ENCODE data around the gene TBX18. TPM values are rescaled to one million over a fixed set of nuclear protein-coding genes. Genes with fewer than 3 reads are reported as not detected.

Gene TBX18
- total RNA-seq, 1 donor from 2014 or later = 0.68 TPM

DNA sequence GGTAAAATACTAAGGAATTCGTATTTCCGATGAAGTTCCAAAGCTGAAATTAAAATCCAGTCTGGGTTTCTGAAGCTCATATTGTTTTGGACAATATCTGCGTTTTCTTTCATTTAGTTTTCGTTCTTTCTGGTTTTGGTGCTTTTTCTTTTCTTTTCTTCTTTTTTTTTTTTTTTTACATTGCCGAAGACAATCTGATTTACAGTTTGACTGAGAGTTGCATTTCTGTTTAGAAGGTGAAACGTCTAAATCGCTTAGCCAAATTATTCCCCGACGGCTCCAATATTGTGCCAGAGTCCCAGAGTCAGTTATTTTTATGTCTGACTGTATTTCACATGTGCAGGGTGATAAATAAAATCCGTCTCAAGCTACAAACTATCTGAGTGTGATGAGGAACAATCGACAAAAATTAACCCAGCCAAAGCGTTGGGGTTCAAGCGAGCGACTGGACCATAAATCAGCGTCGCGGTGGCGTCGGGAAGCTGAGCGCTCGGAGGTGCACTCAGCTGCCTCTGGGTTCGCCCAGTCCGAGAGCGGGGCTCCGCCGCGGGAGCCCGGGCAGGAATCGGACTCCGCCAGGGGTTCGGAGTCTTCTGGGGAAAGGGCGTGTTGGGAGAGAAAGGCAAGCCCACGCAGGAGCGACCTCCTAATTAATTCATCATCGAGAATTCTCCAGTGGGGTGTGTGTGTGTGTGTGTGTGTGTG is 8.2 kb upstream of the TBX18 start:
- DNase-seq = no peak

DNA sequence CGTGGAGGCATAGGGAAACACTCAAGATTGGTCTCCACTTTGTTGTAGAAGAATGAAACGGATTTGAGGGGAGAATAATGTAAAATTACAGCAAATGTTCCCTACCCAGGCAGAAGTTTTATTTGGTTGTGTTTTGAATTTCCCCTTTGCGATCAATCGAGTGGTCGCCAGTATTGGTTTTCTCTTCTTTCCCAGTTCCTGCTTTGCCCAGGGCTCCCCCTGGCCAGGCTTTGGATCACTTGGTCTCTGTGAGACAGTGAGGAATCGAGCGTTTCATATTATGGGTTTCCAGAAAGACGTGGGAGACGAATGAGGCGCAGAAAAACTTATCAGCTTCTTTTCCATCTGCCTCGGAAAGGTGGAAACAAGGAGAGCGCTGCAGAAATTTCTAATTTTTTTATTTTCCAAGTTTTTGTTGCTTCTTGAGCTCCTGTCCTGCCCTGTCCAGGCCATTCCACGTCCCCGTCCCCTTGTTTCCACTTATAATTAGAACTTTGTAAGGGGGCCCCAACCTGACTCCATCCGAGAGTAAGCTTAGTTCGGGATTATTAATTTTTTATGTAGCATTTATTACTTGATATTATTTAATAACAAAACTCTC is 7.5 kb upstream of the TBX18 start:
- DNase-seq = no peak

DNA sequence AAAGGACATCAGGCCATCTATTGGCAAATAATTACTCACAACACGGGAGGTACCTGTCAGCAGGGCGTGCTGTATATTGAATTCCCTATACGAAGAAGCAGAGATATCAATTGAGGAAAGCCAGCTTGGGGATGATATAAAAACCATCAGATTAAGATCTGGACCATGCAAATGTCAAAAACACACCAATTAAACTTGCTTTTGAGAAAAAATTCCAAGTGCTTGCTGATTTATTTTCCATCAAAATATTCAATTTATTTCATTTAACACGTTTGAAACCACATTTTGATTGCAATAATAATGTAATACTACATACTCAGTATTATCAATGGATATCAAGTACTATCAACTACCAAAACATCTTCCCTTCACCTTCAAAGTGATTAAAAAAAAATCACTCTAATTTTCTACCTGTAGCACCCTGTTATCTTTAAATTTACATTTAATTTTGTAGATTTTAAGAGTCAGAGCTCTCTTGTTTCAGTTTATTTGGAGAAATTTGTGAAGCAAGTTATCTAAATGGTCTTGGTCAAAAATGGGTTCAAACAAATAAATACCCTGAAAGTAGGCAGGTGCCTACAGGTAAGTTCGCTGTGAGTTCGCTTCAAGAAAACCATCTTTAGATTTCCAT is 6.8 kb upstream of the TBX18 start:
- DNase-seq = no peak

DNA sequence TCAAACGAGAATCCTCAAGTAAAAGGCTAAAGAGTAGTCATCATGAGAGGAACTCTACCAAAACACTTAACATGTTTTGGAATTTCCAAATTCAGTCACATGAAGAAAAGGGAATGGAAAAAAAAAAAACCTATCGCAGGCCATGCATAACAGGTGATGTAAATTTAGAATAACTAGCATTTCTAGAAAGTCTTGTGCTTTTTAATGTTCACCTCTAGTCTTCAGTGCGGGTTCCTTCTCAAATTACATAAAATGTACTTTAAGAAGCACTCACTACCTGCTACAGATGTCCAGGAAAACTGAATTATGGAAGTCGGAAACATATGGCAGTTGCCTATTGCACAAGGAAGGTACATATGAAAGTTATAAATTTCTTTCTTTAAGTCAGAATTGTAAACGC is 6.1 kb upstream of the TBX18 start:
- no peak for DNase-seq

DNA sequence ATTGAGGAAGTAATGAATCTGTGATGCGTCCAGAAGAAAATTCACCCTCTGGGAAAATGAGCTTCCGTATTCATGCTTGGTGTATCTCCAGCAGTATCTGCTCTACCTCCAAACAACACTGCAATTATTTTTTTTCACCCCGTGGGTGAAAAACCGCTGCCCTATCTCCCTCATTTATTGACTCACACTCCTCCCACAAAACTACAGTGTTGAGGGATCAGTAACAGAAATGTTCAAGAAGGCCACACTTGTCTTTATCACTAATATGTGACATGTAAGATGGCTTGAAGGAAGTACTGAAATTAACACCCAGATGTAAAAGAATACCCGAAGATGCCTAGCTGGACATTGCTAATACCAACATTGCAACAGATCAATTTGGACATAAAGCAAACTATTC is 4.9 kb upstream of the TBX18 start:
- no peak for DNase-seq

DNA sequence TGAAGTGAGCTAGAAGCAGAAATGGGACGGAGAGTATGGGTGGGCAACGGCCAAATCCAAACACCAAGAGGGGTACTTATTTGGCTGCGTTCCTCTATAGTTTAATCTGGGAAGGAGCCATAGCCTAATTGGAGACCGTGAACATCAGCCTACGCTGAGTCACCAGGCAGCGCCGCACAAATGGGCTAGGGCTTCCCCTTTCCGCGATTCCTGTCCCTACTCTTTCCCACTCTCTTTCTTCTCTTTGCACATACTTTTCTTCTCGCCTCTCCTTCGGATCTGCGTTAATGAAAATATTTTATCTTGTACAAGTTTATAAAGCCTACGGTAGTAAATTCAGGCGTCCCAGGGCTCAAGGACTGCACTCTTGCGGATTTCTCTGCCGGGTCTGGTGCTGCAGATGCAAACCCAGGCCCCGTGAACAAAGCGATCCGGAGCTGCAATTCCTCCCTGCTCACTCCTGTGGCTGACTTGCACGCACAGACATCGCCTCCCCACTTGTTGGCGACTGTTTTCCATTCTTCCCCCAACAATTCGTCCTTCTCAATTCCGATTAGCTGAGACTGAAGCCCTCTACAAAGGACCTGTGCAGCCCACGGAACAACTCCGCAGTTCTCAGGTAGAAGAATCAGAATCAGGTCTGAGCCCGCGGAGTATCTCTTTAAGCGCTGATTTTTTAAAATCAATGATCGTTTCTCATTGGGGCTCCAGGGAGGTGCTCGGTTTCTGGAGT is 4.2 kb upstream of the TBX18 start:
- peak; percentile 43 for DNase-seq

DNA sequence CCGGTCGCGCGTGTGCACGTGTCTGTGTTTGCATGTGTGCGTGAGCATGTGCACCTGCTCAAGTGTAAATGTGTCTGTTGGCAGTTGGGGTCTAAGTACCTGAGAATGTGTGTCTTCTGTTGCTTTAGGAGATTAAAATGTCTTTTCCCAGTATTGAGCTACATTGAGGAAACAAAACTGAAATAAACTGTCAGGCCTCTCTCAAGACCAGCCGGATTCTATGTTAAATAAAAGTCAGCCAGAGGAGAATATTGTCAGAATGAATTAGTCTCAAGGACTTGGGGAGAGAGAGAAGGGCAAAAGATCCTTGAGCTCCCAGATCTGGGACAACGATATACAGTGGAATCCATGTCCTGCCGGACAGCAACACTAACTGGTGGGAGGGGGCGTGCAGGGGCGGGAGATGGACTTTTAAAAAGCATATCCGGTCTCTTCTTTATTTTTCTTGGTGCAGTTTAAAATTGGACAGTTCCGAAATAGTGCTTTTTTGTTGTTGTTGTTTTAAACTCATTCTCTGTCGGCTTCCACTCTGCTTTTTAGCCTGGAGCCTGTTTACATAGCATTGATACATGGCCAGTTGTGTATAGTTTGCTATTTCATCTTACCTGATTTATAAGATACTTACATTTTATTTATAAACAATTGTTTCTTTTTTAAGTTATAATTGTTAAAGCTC is 3.3 kb upstream of the TBX18 start:
- DNase-seq = no peak

DNA sequence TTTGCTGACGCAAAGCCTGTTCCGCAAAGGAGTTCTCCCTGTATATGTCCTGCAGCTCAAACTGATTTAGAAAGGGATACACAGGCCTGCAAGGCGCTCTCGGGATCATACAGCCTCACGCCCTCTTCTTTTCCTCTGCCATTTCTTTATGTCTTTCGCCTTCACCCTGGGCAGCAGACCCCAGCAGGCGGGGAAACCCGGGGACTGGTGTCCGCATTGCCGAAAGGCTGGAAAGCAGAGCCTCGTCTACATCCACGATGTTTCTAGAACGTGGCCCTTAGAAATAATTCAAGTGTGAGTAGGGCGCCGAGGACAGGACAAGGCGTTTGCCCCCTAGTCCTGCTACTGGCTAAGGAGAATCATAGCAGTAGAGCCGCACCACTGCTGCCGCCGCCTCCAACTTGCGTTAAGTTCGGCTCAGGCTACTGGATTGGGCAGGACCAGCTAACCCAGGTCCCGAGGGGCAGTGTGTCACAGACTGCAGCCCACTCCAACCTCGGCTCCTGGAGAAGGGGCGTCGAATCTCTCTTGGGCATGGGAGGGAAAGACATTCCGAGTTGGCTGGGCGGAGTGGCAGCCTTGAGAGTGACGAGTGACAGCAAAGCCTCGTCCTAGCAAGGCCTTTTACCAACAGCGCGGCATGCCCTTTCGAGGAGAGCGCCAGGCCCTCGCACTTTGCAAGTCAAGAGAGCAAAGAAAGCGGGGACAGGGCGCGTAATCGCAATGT is 2.6 kb upstream of the TBX18 start:
- no peak for DNase-seq

DNA sequence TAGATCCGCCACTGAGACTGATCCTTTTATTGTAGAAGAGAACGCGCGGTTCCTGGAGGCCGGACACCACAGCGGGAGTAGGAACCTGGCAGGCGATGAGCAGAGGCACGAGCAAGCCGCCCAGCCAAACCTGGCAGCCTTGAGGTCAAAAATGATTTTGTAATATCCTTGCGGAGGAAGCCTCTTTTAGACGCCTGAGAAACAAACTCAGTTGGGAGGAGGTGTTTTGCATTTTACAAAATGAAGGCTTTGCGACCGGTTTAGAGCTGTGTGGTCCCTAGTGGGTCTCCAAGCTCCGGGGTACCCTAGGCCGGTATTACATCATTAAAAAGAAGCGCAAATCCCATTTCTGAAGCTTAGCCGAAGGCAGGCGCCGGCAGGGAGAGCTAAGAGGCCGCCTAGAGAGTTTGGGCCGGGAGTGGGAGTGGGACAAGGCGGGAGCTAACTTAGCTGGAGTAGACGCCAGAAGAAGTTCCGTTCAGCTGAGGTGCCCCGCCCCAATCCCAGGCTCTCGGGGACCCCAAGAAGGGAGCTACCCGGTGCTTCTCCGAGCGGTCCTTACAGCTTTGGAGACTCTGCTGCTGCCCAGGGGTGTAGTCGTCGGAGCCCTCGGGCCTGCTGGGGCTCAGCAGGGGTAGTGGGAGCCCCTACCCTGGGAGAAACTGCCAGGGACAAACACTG is 1.9 kb upstream of the TBX18 start:
- no peak for DNase-seq

DNA sequence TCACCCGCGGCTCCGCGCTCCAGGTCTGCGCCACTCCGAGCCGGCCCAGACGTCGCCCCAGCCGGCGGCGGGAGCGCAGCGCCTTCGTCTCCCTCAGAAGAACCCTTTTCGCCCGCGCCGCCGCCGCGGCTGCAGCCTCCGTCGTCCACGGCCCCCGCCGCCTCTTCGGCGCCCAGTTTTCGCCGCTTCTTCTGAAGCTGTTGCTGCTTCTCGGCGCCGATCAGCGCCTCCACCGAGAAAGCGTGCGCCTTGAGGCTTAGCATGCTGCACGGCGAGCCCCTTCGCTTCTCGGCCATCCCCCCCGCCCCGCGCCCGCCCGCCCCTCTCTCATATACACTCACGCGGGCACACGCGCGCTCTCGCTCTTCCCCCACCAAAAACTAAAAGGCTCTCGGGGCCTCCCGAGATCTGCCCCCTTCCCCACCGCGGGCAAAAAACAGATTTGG is 489 bp downstream of the TBX18 start:
- DNase-seq = no peak

DNA sequence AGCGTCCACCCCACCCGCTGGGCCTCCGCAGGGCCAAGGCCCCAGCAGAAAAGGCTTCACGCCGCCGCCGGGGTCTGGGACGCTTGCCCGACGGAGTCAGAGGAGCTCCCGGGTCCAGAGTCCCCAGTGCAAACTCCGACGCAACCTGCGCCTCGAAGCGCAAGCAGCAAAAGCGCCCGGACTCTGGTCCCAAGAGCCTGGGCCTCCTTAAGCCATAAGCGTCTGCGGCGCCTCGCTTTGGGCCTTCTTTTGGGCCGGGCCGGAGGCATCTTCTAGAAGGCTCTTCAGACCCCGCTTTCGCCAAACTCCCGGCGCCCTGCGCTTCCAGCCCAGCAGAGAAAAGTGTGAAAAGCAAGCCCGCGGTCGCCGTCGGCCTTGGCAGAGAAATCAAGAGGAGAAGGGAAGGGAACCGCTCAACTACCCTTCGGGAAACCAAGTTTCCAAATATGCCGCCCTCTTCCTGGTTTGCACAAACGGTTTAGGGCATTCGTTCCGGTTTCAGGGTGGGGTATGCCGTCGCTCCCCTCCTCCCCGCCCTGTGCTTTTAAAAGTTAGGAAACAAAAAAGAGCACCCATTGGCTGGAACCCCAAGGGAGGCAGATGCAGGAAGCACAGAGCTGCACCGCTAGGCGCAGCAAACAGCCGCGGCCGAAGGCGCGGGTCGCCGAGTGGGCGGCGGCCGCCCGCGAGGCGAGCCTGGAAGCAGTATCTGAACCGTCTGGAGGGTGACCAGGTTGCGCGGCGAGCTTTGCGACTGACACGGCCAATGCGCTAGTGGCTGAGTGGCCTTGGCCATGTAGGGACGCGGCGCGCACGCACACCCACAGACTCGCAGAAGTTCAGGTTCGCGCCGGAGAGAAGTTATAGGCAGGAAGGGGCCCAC is 1.2 kb downstream of the TBX18 start:
- DNase-seq = peak; percentile 82

DNA sequence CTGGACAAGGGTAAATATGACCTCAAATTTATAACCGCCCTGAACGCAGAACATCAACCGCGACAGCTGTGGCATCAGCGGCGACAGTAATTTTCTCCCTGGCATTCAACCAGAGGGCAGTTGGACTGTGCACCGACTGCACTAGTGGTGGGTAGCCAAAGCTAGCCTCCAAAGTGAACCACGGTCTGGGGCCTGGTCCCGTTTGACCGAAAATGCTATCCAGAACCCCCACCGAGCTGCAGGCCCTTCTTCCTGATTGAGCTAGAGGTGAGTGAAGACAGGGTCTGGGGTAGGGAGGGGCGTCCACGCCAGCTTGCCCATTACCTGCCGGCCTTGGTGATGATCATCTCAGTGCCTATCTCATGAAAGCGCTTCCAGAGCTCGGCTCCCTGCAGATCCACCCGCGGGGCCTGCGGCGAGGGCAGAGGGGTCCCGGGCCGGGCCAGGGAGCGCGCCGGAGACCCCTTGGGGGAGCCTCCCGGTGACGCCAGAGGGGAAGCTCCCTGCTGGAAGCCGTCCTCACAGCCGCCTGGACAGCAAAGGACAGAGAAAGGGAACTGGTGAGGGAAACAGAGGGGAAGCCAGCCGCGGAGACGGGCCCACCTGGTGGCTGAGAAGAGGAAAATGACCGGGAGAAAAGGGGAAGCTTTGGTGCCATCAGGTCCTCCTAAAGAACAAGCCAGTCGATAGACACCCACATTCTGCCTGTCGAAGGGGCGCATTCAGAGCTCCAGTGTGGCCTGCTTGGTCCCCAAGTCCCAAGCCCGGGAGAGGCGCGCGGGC is 2.0 kb downstream of the TBX18 start:
- peak; percentile 67 for DNase-seq

DNA sequence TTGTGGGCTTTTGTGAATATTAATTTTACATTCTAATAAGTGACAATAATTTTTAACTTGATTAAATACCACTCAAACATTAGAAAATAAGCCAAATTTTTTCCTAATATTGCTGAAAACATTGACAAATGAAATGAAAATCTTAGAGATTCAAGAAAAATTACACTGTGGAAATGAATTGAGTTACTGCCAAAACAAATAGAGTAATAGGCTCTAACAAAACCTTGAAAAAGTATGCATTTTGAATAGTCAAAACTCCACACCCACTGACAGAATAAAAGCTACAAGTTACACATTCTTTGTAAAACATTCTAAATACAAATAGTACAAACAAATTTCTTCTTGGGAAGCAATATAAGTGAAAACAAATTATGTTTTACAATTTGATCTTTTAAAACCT is 5.9 kb downstream of the TBX18 start:
- DNase-seq = no peak

DNA sequence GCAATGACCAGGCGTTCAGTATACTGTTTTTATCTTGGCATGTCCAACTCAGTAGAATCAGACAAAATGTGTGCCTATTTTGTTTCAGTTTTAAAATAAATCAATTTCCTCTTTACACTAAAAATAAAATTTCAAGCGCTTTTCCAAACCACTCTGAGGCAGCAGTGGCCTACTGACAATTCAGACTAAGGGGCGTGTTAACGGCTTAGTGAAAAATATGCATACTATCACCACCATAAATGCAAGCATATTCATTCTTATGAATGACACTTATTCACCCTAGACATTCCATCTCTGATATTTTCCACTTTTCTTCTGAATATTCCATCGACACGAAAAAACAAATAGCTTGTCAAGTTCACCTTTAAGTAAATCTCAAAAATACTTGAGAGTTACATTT is 7.5 kb downstream of the TBX18 start:
- no peak for DNase-seq

DNA sequence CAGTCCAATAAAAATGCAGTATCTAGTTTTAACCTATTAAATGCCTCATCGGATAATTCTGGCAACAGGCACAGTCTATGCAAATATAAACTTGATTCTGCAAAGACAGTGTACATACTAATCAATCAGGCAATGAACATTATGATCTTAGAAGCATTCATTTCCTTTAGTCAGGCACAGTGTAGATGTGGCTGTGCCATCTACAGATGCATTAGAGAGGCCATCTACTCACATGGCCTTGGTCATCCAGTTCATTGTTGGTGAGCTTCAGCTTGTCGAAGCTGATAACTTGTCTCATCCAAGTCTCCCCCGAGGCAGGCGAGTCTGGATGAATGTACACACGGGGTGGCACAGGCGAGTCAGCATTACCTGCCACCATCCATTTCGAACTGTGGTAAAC is 7.9 kb downstream of the TBX18 start:
- no peak for DNase-seq

DNA sequence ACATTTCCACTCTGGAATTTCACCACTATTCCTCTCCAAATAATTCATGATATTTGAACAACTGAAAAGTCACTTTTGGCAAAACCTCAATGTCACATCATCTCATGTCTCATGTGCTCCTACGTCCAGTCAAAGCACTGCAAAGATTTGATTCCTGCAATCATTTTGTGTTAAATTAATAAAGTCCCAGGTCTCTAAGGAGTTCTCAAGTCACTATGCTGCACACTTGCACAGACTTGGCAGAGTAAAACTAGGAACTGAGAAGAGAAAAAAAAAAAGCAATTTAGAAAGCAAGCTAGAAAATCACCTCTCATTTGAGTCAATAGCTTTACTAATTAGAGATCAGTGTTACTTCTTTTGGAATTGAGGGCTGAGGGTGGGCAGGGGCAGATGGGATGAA is 11.2 kb downstream of the TBX18 start:
- no peak for DNase-seq

DNA sequence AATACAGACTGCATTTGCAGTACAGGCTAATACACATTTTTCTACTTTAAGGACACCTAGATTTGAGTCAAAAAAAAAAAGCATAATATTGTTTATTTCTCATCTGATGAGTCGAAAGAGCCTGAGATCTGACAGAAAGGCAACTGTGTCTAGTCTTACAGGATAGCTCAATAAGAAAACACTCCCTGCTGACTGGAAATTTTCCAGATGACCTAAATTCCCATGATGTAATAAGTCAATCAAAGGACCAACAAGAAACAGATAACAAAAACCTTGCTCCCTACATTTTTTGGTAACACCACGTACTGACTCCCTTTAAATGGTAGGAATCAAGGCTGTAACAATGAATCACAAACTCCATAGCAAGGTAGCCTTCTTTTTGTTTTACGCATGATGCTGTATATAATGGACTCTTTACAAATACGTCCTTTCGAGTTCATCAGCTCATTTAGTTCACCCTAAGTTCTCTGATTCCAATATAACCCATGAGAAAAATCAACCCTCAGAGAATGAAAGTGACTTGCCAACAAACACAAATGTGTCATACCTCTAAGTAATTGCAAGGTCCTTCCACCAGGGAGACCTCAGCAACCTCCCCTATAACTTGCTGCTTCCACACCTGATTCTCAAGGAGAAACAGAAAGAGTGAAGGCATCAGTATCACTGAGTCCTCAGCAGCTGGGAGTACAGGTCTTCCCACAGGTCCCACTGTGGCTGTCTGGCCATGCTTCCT is 12.1 kb downstream of the TBX18 start:
- DNase-seq = no peak

DNA sequence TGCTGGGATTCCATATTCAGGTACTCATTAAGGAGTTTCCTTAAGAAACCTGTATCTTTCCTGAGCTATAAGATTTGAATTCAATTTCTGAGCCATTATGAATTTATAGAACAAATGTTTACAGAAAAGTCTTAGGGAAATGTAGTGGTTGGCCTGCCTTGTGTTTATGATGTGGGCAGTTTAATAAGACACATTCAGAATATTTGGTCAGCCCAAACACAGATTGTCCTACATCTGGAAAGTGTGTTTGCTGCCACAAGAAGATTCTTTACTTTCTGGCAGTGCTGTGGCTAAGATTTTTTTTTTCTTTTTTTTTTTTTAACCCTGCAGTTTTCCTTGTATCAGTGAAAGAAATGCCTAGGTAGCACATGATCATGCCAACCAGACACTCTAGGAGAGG is 15.2 kb downstream of the TBX18 start:
- DNase-seq = no peak

DNA sequence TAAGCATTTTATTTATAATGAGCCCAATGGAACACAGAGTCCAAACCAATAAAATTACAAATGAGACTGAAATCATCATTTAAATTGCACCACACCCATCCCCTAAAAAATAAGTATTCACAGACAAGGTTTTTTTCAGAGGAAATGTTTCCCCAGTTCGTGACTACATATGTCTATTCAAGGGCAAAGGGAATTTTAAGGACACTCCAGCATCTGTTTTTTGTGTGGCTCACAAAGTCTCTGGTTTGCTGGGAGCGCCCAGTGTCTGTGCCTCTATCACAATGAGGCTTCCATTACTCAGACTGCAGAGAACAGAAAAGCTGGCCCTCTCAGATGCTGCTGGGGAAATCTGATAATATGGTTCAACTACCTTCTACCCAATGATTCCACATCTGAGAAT is 16.0 kb downstream of the TBX18 start:
- no peak for DNase-seq
